NCI-H526 treated with DMSO at 0.1 percent for 48 hours (cell line): Measurements from ENCODE around the gene COL18A1.
"Not testable (repeated sequence)": the region's sequence is repeated elsewhere in the genome, so short reads cannot be mapped to it uniquely, and the experiment has no call there.

ENCODE experiments used
- DNase-seq: peaks from one replicate; lab custom pipeline; 2025; lab: John Stamatoyannopoulos, UW

COL18A1 gene

DNA sequence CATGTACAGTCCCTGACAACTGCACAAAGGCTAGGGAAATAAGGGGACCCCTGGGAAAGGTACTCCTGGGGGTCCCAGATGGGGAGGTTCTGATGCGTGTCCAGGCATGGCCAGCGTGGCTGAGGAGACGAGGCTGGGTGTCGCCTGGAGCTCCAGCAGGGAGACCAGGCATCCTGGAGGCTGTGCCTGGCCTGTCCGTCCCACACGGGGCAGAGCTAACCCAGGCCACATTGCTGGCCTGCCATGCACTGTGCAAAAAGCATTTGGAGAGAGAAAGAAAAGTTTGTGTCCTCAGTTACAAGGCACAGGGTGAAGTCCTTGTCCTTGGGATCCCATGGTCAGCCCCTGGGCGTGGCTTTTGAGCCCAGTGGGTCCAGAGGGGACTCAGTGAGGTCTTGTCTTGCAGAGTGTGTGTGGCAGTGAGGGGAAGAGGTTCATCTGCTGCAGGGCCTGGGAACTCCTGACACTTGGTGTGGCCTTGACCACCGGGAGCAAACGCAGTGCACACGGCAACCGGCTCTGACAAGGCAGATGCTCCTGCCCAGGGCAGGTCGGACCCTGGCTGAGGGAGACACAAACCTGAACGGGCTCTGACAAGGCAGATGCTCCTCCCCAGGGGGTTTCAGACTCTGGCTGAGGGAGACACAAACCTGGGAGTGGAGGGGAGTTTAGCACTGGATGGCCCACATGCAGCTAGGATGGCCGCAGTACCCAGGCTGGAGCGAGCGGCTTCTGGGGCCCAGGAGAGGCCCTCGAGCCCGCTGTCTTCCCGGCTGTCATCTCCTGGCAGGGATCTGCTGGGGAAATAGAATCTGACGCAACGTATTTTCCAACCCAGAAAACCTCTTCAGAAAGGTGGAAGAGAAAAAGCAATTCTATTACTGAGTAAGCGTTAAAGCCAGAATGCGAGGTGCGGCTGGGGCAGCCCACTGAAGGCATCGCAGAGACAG, 37.3 kb upstream of the COL18A1 start:
- DNase-seq: no peak

- DNase-seq: not testable (repeated sequence)
Observed at GRCh38 chr21:45369018-45369417, 35.9 kb upstream of the COL18A1 start.

DNA sequence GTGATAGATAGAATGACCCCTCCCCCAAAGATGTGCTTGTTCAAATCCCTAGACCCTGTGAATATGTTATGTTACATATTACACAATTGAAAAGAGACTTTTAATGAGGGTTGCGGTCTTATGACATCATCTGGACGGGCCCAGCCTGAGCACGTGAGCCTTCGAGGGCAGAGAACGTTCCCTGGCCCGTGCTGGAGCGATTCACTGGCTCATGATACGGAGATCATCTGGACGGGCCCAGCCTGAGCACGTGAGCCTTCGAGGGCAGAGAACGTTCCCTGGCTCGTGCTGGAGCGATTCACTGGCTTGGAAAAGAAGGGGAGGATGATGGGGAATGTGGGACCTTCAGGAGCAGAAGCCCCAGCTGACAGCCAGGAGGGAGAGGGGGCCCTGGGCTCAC, 34.4 kb upstream of the COL18A1 start:
- no peak for DNase-seq

DNA sequence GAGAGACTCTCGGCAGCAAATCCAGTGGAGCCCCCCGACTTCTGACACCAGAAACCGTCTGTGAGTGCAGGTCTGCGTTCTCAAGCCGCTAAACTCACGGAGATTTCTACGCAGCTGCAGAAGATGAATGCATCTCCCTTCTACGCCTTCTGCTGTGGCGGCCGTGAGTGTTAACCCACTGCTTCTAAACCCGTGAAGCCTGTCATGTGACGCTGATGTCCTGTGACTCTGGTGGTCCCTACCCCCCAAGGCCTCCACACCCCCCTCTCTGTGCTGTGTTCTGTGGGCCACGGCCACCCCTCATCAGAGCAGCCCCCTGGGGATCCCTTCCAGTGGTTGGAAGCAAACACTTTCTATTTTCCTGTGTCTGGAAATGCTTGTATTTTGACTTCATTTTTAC, 33.9 kb upstream of the COL18A1 start:
- no peak for DNase-seq

DNA sequence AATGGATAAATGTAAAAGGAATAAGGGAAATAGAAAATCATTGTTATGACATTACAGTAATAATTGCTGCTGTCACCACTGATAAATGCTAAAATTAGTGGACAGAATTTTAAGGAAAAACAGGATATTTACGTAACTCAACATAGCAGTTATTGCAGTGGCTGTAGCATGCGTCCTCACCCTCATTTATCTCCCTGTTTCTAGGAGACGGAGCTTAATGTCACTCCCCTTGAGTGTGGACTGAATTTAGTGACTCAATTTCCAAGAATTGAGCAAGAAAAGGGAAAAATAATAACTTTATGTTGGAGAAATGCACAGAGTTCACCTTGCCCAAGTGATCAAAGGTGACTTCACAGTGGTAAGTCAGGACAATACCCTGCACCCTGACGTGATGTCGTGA, 33.3 kb upstream of the COL18A1 start:
- no peak for DNase-seq

- no peak for DNase-seq
Observed at GRCh38 chr21:45372732-45373355, 32.1 kb upstream of the COL18A1 start.

DNA sequence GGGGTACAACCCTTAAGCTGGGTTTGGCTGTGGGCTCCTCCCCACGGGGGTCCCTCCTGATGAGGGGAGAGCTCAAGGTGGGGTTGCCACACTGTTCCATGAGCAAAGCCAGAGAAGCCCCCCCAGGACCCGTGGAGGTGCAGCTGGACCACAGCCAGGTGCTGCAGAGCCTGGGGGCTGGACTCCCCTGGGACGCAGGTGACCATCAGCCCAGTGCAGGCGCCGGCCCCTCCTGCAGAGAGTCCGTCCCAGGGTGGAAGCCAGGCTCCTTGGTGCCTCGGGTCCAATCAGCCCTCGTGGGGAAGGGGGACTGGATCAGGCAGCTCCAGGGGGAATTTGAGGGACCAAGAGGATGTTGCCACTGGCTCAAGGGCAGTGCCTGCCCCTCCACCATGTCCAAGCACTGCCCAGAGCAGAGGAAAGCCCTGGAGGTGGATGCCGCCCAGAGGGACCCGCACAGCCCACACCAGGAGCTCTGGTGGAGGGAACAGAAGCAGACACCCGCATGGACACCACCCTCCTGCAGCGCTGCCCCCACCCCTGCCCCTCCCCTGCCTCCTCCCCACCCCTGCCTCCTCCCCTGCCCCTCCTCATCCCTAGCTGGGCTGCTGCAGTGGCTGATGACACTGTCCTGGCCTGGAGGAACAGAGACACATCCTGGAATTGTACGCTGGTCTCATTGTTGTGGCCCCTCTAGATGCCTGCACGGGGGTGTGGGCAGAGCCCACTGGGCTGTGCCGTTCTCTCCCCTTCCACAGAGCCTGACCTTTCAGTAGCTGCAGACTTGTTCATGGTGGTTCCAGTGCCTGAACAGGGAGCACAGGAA, 30.8 kb upstream of the COL18A1 start:
- no peak for DNase-seq

GRCh38 chr21:45374826-45375455, 30.0 kb upstream of the COL18A1 start:
- no peak for DNase-seq

DNA sequence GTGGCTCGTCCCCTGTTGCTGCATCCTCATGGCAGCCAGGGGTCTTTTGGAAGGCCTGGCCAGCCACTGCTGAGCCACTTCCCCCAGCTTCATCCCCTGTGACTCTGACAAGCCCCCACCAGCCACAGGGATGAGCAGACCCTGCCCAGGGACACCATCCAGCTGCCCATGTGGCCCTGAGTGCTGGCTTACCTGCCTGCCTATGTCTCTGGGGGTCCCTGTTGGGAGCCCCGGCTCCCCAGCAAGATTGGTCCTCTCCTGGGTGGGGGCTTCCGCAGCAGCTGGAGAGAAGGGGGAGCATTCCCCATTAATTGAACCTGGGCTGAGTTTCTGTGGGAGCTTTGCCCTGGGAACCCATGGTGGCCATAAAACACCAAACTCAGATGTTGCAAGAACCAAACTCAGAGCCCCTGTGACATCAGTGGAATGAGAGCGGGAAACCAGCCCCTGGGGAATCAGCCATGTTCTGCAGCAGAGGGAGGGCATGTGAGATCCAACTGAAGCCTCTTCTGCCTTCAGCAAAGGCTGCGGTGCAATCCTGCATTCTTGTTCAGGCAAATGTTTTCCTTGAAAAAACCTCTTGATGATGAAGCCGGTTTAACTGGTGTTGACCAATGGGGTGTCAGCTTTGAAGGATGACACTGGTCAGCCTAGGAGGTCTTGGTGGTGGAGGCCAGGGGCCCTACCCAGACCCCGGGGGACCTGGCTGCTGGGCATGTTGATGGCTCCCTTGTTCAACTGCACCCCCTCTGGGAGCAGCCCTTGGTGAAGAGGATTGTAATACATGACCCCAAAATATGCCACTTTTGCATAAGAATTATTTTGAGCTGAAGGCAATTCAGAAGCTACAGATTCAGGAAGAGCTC, 28.3 kb upstream of the COL18A1 start:
- no peak for DNase-seq

- DNase-seq: no peak
Observed at GRCh38 chr21:45377325-45377709, 27.6 kb upstream of the COL18A1 start.

- DNase-seq: no peak
Observed at GRCh38 chr21:45377866-45378257, 27.1 kb upstream of the COL18A1 start.

DNA sequence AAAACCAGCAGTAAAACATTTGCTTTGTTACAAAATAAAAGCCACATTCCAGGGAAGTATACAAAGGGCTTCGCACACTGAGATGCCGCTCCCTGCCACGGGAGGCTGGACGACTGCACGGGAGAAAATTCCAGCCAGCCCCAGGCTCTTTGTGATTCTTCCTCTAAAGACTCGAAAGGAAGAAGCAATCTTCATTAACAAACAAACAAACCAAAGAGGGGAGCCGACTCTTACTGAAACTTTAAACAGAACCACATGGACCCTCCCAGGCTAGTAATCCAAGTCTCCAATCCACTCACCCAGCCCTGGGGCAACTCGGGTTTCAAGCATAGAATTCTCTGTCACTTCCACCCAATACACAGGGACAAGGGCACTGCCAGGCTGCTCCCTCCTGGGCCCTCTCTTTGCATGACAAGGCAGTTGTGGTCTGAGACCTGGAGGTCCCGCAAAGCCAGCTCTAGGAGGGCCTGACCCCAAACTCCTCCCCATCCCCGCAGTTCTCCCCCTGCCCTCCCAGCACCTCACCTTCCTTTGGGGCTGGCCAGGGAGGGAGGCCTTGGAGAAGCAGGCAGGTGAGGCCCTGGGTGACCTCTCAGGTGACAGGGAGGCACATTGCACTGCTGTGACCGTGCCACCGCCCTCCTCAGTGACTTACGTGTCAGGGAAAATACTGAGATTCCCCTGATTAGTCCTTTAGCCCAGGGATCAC, 26.6 kb upstream of the COL18A1 start:
- DNase-seq: no peak

DNA sequence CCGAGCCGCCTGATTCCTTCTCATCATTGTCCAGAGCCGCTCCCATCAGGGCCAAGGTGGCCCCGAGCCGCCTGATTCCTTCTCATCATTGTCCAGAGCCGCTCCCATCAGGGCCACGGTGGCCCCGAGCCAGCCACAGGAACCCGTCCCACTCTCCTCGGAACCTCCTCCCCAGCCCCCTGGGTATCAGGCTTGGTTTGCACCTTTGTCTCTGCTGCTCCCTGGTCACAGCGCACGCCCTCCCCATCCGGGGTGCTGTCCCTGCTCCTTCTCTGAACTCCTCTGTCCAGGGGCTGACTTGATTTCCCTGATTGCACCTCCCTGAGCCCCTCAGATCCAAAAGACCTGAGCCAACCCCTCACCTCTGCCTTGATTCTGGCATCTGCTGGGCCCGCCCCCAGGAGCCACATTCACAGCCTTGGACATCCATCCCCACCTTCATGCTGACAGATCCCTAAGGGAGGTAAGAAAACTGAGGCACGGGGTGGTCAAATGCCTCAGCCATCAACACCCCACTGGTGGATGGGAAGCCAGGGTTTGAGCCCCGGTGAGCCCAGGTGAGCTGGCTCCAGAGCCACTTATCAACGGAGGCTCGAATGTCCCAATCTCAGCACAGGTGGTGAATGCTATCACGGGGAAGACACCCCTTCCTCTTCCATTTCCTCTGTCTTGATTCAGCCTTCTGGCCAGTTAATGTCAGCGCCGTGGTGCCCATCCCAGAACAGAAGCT, 25.6 kb upstream of the COL18A1 start:
- no peak for DNase-seq

GRCh38 chr21:45379901-45380330, 25.0 kb upstream of the COL18A1 start:
- DNase-seq: no peak

DNA sequence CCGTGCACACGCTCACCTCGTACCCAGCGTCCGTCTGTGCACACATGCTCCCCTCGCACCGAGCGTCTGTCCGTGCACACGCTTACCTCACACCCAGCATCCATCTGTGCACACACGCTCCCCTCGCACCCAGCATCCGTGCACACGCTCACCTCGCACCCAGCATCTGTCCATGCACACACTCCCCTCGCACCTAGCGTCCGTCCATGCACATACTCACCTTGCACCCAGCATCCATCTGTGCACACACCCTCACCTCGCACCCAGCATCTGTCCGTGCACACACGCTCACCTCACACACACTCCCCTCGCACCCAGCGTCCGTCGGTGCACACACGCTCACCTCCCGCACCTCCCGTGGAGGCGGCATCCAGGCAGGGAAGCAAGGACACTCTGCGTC, 24.4 kb upstream of the COL18A1 start:
- no peak for DNase-seq

GRCh38 chr21:45381036-45381787, 23.8 kb upstream of the COL18A1 start:
- DNase-seq: no peak

- DNase-seq: no peak
Observed at GRCh38 chr21:45381865-45382696, 22.9 kb upstream of the COL18A1 start.

GRCh38 chr21:45382697-45382997, 22.3 kb upstream of the COL18A1 start:
- DNase-seq: no peak
